SH-SY5Y (cell line): ENCODE measurements around the gene PRRC2A.

Source experiments
- GATA2 ChIP-seq: IDR thresholded peaks from 2 replicates; pipeline ENCODE4 v1.6.1; 2011; ENCODE audit warnings: mild to moderate bottlenecking, low read depth, low read length
- GATA3 ChIP-seq: IDR thresholded peaks from 2 replicates; pipeline ENCODE4 v1.6.1; 2011; ENCODE audit warnings: low read depth, mild to moderate bottlenecking, low read length, moderate library complexity

- TF ChIP-seq GATA2 (no peak), GATA3 (no peak)
Measured at GRCh38 chr6:31615748-31616147, 4.8 kb upstream of the PRRC2A start.
